ENCODE data around the gene TASP1. TPM values are rescaled to one million over a fixed set of nuclear protein-coding genes. Genes with fewer than 3 reads are reported as not detected.

Gene TASP1
- total RNA-seq, 1 experiment from 2014 or later: 8.9 TPM

GRCh38 chr20:13420625-13421024 is 218.1 kb downstream of the TASP1 start:
- DNase-seq (ENCODE audit: low read depth, low spot score): no peak
- no peaks in the 10 kb centered on the region for H3K27me3 ChIP-seq (ENCODE audit: control insufficient read depth, insufficient read depth, low read length)
- H3K27ac ChIP-seq (ENCODE audit: low read length): no peak overlapping the region
- ATAC-seq: no peak
- no peaks in the 10 kb centered on the region for H3K9me3 ChIP-seq (ENCODE audit: control insufficient read depth, insufficient read depth, low read depth, low read length)
- no peaks in the 10 kb centered on the region for H3K36me3 ChIP-seq (ENCODE audit: control insufficient read depth, insufficient read depth, low read length)
- H3K4me1 ChIP-seq (ENCODE audit: control insufficient read depth, insufficient read depth, low read length): no peaks in the 10 kb centered on the region
- no peak overlapping the region for H3K4me3 ChIP-seq (ENCODE audit: low read depth in 2 of 2, low read length in 2 of 2)
- no TSS peak for BruUV-seq (replicated peaks)
- in situ Hi-C loops (cut with HindIII; ENCODE audit: low pct_unique_long_range_greater_than_20kb, low sequenced_read_pairs): no loop called here
- intact Hi-C loops (cut with micrococcal nuclease; ENCODE audit: unreplicated experiment): no loop called here
- ChIA-PET POLR2A (interaction anchor here (0.6 kb wide), 1 partner anchor 23 kb away, joined by 4 read pairs; no protein-coding TSS in a partner anchor), CTCF (no interaction called here)
- no peak for TF ChIP-seq CTCF (IDR thresholded peaks at IDR 0.05)
- no peak for TF ChIP-seq TCF7L2 (IDR thresholded peaks at IDR 0.05; ENCODE audit: low read depth, low read length)
- TF ChIP-seq SIN3A (IDR thresholded peaks at IDR 0.05; ENCODE audit: borderline replicate concordance, insufficient read depth, low read depth, low read length): no peak
- no peak for TF ChIP-seq REST (IDR thresholded peaks at IDR 0.05; ENCODE audit: insufficient read depth in 1 of 2, low read depth in 2 of 2, low read length in 1 of 2)
- no peak for TF ChIP-seq POLR2AphosphoS5 (IDR thresholded peaks at IDR 0.05; ENCODE audit: low read depth, low read length)

- no peak for TF ChIP-seq REST (IDR thresholded peaks at IDR 0.05; ENCODE audit: insufficient read depth in 1 of 2, low read depth in 2 of 2, low read length in 1 of 2)
- no peak for TF ChIP-seq POLR2AphosphoS5 (IDR thresholded peaks at IDR 0.05; ENCODE audit: low read depth, low read length)
- no peak for TF ChIP-seq SIN3A (IDR thresholded peaks at IDR 0.05; ENCODE audit: borderline replicate concordance, insufficient read depth, low read depth, low read length)
- no peak for TF ChIP-seq TCF7L2 (IDR thresholded peaks at IDR 0.05; ENCODE audit: low read depth, low read length)
- TF ChIP-seq CTCF (IDR thresholded peaks at IDR 0.05): no peak
- Histone ChIP-seq H3K4me1 (ENCODE audit: control insufficient read depth, insufficient read depth, low read length) (no peaks in the 10 kb centered on the region), H3K36me3 (ENCODE audit: control insufficient read depth, insufficient read depth, low read length) (no peaks in the 10 kb centered on the region), H3K9me3 (ENCODE audit: control insufficient read depth, insufficient read depth, low read depth, low read length) (no peaks in the 10 kb centered on the region), H3K27me3 (ENCODE audit: control insufficient read depth, insufficient read depth, low read length) (no peaks in the 10 kb centered on the region), H3K27ac (ENCODE audit: low read length) (no peak overlapping the region), H3K4me3 (ENCODE audit: low read depth in 2 of 2, low read length in 2 of 2) (no peak overlapping the region)
- POLR2A ChIA-PET: no interaction called here
- intact Hi-C loops (cut with micrococcal nuclease; ENCODE audit: unreplicated experiment): no loop called here
- in situ Hi-C loops (cut with HindIII; ENCODE audit: low pct_unique_long_range_greater_than_20kb, low sequenced_read_pairs): no loop called here
- CTCF ChIA-PET: no interaction called here
- ATAC-seq (no peak), DNase-seq (ENCODE audit: low read depth, low spot score) (no peak)
- no TSS peak for BruUV-seq (replicated peaks)
Observed at GRCh38 chr20:13419477-13419876, 219.3 kb downstream of the TASP1 start.

Measured in Panc1 (cell line).